ENCODE data around the gene BGLAP. TPM values are rescaled to one million over a fixed set of nuclear protein-coding genes. Genes with fewer than 3 reads are reported as not detected.
"Not testable (repeated sequence)": the region's sequence is repeated elsewhere in the genome, so short reads cannot be mapped to it uniquely, and the experiment has no call there.

BGLAP gene
- total RNA-seq, 2 experiments from 2014 or later, result 2.1 to 2.4 TPM

- POLR2A ChIA-PET, result interaction anchor here (1.0 to 2.3 kb wide), 2 partner anchors 14 to 47 kb away, joined by 8 read pairs; no protein-coding TSS in a partner anchor
Measured at GRCh38 chr1:156211243-156211642, 30.7 kb upstream of the BGLAP start.

GRCh38 chr1:156212130-156212529 lies 29.9 kb upstream of the BGLAP start:
- Mint-ChIP-seq H3K27ac (peak overlapping the region; percentile 98), H3K4me1 (peaks cover 32% of the 10 kb centered on the region), H3K4me3 (peak overlapping the region; percentile 76), H3K36me3 (ENCODE audit: low read depth) (peaks cover 76% of the 10 kb centered on the region), H3K27me3 (no peaks in the 10 kb centered on the region), H3K9me3 (ENCODE audit: low read depth) (no peaks in the 10 kb centered on the region)
- ChIA-PET CTCF (interaction anchor here (0.7 to 4.1 kb wide), 10 partner anchors 11 to 234 kb away, joined by 3 to 47 read pairs (median 4); partner anchors contain the start of gene SMG5), POLR2A (interaction anchor here (0.7 to 2.8 kb wide), 14 partner anchors 10 to 235 kb away, joined by 3 to 34 read pairs (median 6); partner anchors contain the start of genes SLC25A44 and SMG5)
- DNase-seq (no peak), ATAC-seq (no peak)
- intact Hi-C loops (cut with DNase I, micrococcal nuclease), result loop anchor here (1.0 to 10.0 kb wide), 6 partner anchors 10 to 1207 kb away; partner anchors contain the start of genes SLC25A44 (in 2 of the 2), ISG20L2 (in 1 of the 2), MEF2D (in 1 of the 2) and METTL25B (in 1 of the 2)

More at GRCh38 chr1:156211243-156211642, 30.7 kb upstream of the BGLAP start:
- intact Hi-C loops (cut with DNase I, micrococcal nuclease), result loop anchor here in 1 of 2 experiments (5.0 to 10.0 kb wide), 3 partner anchors 291 to 1206 kb away; partner anchors contain the start of genes ISG20L2, MEF2D, METTL25B and ZBTB7B
- DNase-seq, result no peak
- no peak for ATAC-seq
- Mint-ChIP-seq H3K9me3 (ENCODE audit: low read depth) (no peaks in the 10 kb centered on the region), H3K27me3 (no peaks in the 10 kb centered on the region), H3K4me1 (peaks cover 31% of the 10 kb centered on the region), H3K27ac (peak overlapping the region; percentile 53), H3K36me3 (ENCODE audit: low read depth) (peaks cover 79% of the 10 kb centered on the region), H3K4me3 (no peak overlapping the region)
- CTCF ChIA-PET, result interaction anchor here (2.0 kb wide), 1 partner anchor 14 kb away, joined by 6 read pairs; no protein-coding TSS in a partner anchor

GRCh38 chr1:156212833-156213643 lies 28.9 kb upstream of the BGLAP start, which contains the start of gene PMF1:
Gene PMF1, plus strand, starts transcription at chr1:156213007. Its CDS starts 9 bp downstream, at chr1:156213016.
- Mint-ChIP-seq H3K4me1 (peaks cover 41% of the 10 kb centered on the region), H3K9me3 (ENCODE audit: low read depth) (no peaks in the 10 kb centered on the region), H3K27me3 (no peaks in the 10 kb centered on the region), H3K27ac (peak within 1 kb of the TSS; percentile 98), H3K36me3 (ENCODE audit: low read depth) (peaks cover 74% of the 10 kb centered on the region), H3K4me3 (peak within 1 kb of the TSS; percentile 76)
- CTCF ChIA-PET, result interaction anchor here (0.6 to 4.1 kb wide), 16 partner anchors 9 to 395 kb away, joined by 3 to 47 read pairs (median 4); partner anchors contain the start of genes GLMP and SMG5
- intact Hi-C loops (cut with DNase I, micrococcal nuclease), result loop anchor here (1.0 to 10.0 kb wide), 11 partner anchors 10 to 1208 kb away; partner anchors contain the start of genes SLC25A44 (in 2 of the 2), CCT3 (in 1 of the 2), ISG20L2 (in 1 of the 2) and MEF2D (in 1 of the 2)
- POLR2A ChIA-PET, result interaction anchor here (0.6 to 2.8 kb wide), 23 partner anchors 9 to 353 kb away, joined by 3 to 34 read pairs (median 4); partner anchors contain the start of genes MEF2D, SLC25A44 and SMG5
- peak; percentile 98 for DNase-seq
- peak; percentile 90 for ATAC-seq

- DNase-seq, result no peak
- H3K27me3 Mint-ChIP-seq, result no peaks in the 10 kb centered on the region
- peak overlapping the region; percentile 98 for H3K27ac Mint-ChIP-seq
- intact Hi-C loops (cut with DNase I, micrococcal nuclease), result loop anchor here (1.0 to 10.0 kb wide), 9 partner anchors 10 to 1209 kb away; partner anchors contain the start of genes CCT3 (in 1 of the 2), ISG20L2 (in 1 of the 2), MEF2D (in 1 of the 2) and METTL25B (in 1 of the 2)
- H3K36me3 Mint-ChIP-seq (ENCODE audit: low read depth), result peaks cover 75% of the 10 kb centered on the region
- ChIA-PET CTCF (interaction anchor here (1.0 to 4.1 kb wide), 8 partner anchors 8 to 232 kb away, joined by 3 to 47 read pairs (median 5); partner anchors contain the start of gene SMG5), POLR2A (interaction anchor here (0.6 to 2.8 kb wide), 13 partner anchors 8 to 116 kb away, joined by 3 to 34 read pairs (median 5); partner anchors contain the start of gene SLC25A44)
- H3K4me3 Mint-ChIP-seq, result peak overlapping the region; percentile 76
- ATAC-seq, result no peak
- no peaks in the 10 kb centered on the region for H3K9me3 Mint-ChIP-seq (ENCODE audit: low read depth)
- peaks cover 43% of the 10 kb centered on the region for H3K4me1 Mint-ChIP-seq
Measured at GRCh38 chr1:156213644-156213966, 28.4 kb upstream of the BGLAP start.

- intact Hi-C loops (cut with DNase I, micrococcal nuclease), result loop anchor here in 1 of 2 experiments (5.0 to 10.0 kb wide), 3 partner anchors 288 to 1209 kb away; partner anchors contain the start of genes ISG20L2, MEF2D, METTL25B and ZBTB7B
- H3K4me1 Mint-ChIP-seq, result peaks cover 45% of the 10 kb centered on the region
Measured at GRCh38 chr1:156214024-156214748, 27.8 kb upstream of the BGLAP start.

GRCh38 chr1:156216361-156217086 lies 25.5 kb upstream of the BGLAP start:
- H3K27me3 Mint-ChIP-seq; ATAC-seq; H3K9me3 Mint-ChIP-seq (ENCODE audit: low read depth); DNase-seq; POLR2A ChIA-PET: not testable (repeated sequence)
- Mint-ChIP-seq H3K27ac (peak overlapping the region; percentile 85), H3K4me1 (peaks cover 63% of the 10 kb centered on the region), H3K4me3 (peak overlapping the region; percentile 72), H3K36me3 (ENCODE audit: low read depth) (peaks cover 71% of the 10 kb centered on the region)
- CTCF ChIA-PET, result interaction anchor here (0.6 to 4.1 kb wide), 2 partner anchors 8 to 366 kb away, joined by 3 to 47 read pairs; no protein-coding TSS in a partner anchor
- intact Hi-C loops (cut with DNase I, micrococcal nuclease), result loop anchor here in 1 of 2 experiments (10.0 kb wide), 1 partner anchor 1212 kb away; the partner anchor contains the start of gene ZBTB7B

More at GRCh38 chr1:156214024-156214748, 27.8 kb upstream of the BGLAP start:
- DNase-seq (peak; percentile 67), ATAC-seq (peak; percentile 21)
- H3K27me3 Mint-ChIP-seq, result no peaks in the 10 kb centered on the region
- POLR2A ChIA-PET, result interaction anchor here (0.6 to 2.8 kb wide), 7 partner anchors 8 to 117 kb away, joined by 3 to 34 read pairs (median 4); partner anchors contain the start of gene SLC25A44
- peak overlapping the region; percentile 76 for H3K4me3 Mint-ChIP-seq
- H3K27ac Mint-ChIP-seq, result peak overlapping the region; percentile 98
- H3K36me3 Mint-ChIP-seq (ENCODE audit: low read depth), result peaks cover 71% of the 10 kb centered on the region
- H3K9me3 Mint-ChIP-seq (ENCODE audit: low read depth), result no peaks in the 10 kb centered on the region
- CTCF ChIA-PET, result interaction anchor here (0.6 to 4.1 kb wide), 6 partner anchors 8 to 110 kb away, joined by 3 to 47 read pairs (median 5); partner anchors contain the start of gene SMG5

- Mint-ChIP-seq H3K36me3 (ENCODE audit: low read depth) (peaks cover 73% of the 10 kb centered on the region), H3K27ac (peak overlapping the region; percentile 98), H3K27me3 (no peaks in the 10 kb centered on the region), H3K4me3 (peak overlapping the region; percentile 72), H3K4me1 (peaks cover 68% of the 10 kb centered on the region), H3K9me3 (ENCODE audit: low read depth) (no peaks in the 10 kb centered on the region)
- intact Hi-C loops (cut with DNase I, micrococcal nuclease), result loop anchor here (1.0 to 10.0 kb wide), 5 partner anchors 57 to 1213 kb away; partner anchors contain the start of gene ZBTB7B (in 1 of the 2)
- peak; percentile 41 for ATAC-seq
- POLR2A ChIA-PET, result interaction anchor here (0.6 to 1.9 kb wide), 13 partner anchors 9 to 127 kb away, joined by 3 to 18 read pairs (median 5); partner anchors contain the start of gene GLMP
- CTCF ChIA-PET, result interaction anchor here (0.6 to 1.6 kb wide), 7 partner anchors 9 to 281 kb away, joined by 3 to 11 read pairs (median 4); no protein-coding TSS in a partner anchor
- DNase-seq, result peak; percentile 63
Measured at GRCh38 chr1:156217871-156218270, 24.1 kb upstream of the BGLAP start.

GRCh38 chr1:156220226-156220625 lies 21.8 kb upstream of the BGLAP start:
- Mint-ChIP-seq H3K4me3 (no peak overlapping the region), H3K4me1 (peaks cover 72% of the 10 kb centered on the region), H3K9me3 (ENCODE audit: low read depth) (no peaks in the 10 kb centered on the region), H3K27me3 (no peaks in the 10 kb centered on the region), H3K27ac (peak overlapping the region; percentile 98), H3K36me3 (ENCODE audit: low read depth) (peaks cover 66% of the 10 kb centered on the region)
- no peak for DNase-seq
- ChIA-PET POLR2A (interaction anchor here (0.6 kb wide), 1 partner anchor 93 kb away, joined by 3 read pairs; no protein-coding TSS in a partner anchor), CTCF (interaction anchor here (0.5 to 0.6 kb wide), 2 partner anchors 114 to 118 kb away, joined by 3 read pairs; no protein-coding TSS in a partner anchor)
- intact Hi-C loops (cut with DNase I, micrococcal nuclease), result no loop called here
- ATAC-seq, result no peak

GRCh38 chr1:156221986-156222692 lies 19.8 kb upstream of the BGLAP start:
- peak overlapping the region; percentile 98 for H3K27ac Mint-ChIP-seq
- H3K27me3 Mint-ChIP-seq, result no peaks in the 10 kb centered on the region
- H3K4me1 Mint-ChIP-seq, result peaks cover 78% of the 10 kb centered on the region
- intact Hi-C loops (cut with DNase I, micrococcal nuclease), result loop anchor here (2.0 kb wide), 2 partner anchors 23 to 125 kb away; no protein-coding TSS in a partner anchor
- ChIA-PET POLR2A (interaction anchor here (0.6 to 3.3 kb wide), 4 partner anchors 9 to 126 kb away, joined by 3 to 30 read pairs (median 5); partner anchors contain the start of gene PMF1), CTCF (interaction anchor here (0.7 to 5.6 kb wide), 4 partner anchors 9 to 126 kb away, joined by 3 to 40 read pairs (median 5); partner anchors contain the start of genes PMF1 and SLC25A44)
- no peak for DNase-seq
- peak overlapping the region; percentile 65 for H3K4me3 Mint-ChIP-seq
- no peak for ATAC-seq
- H3K9me3 Mint-ChIP-seq (ENCODE audit: low read depth), result no peaks in the 10 kb centered on the region
- H3K36me3 Mint-ChIP-seq (ENCODE audit: low read depth), result peaks cover 71% of the 10 kb centered on the region

Data from activated CD4-positive, alpha-beta T cell treated with anti-CD3 and anti-CD28 coated beads for 36 hours (primary cell).